Adipose tissue (tissue), 3 donors: ENCODE results near the gene NRCAM. TPM values are rescaled to one million over a fixed set of nuclear protein-coding genes. Genes with fewer than 3 reads are reported as not detected.
"Not testable (repeated sequence)": the region's sequence is repeated elsewhere in the genome, so short reads cannot be mapped to it uniquely, and the experiment has no call there.

ENCODE experiments used
- H3K27ac ChIP-seq: one replicate; pipeline ENCODE4 v1.5.1; 2013; ENCODE audit warnings: low read depth, low read length
- WGBS, 3 donors: extraction: QIAGEN DNeasy Blood & Tissue Kit; methylation state at CpG; one replicate each; pipeline ENCODE4 v1.1.7; 2013; 5-methylcytosine and 5-hydroxymethylcytosine counted together
- polyA plus RNA-seq, 3 donors: library from polyadenylated mRNA; stranded (reverse); fragments of 200-250 nt; gene quantifications; one replicate each; pipeline ENCODE4 v1.2.3, GENCODE V29; 2013
- donor health status: healthy with polysubstance abuse.
- donor health status: Bipolar disorder and iron deficiency.
- donor health status: healthy.

Gene NRCAM
- polyA plus RNA-seq, 3 donors = 2.5 to 10.0 (median 2.6) TPM

DNA sequence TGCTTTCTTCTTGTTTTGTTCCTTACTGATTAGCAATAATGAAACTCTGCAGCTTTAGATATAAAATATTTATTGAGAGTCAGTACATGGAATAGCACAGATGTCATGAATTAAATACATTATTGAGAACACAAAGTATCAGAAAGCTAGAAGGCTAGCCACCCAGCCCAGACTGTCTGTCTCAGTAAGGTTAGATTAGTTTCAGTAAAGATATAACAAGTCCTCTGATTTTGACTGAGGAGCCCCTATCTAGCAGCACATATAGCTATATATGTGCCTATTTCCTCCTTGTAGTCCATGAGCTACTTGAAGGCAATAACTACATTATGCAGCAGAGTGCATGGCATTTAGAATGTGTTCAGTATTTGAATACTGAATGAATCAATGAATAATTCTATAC lies 81.3 kb downstream of the NRCAM start:
- H3K27ac ChIP-seq = no peak overlapping the region

DNA sequence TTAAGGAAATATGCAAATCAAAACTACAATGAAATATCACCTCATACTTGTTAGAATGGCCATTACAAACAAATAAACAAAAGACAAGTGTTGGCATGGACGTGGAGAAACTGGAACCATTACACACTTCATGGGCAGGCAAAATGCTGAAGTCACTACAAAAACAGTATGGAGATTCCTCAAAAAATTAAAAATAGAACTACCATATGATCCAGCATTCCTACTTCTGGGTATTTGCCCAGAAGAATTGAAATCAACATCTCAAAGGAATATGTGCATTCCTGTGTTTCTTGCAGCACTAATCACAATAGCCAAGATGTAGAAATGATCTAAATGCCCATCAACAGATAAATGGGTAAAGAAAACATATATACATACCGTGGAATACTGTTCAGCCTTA lies 83.6 kb downstream of the NRCAM start:
- H3K27ac ChIP-seq = no peak overlapping the region
- 70 to 95% (median 78%) methylated on average over 2 of the region's 2 CpGs for WGBS, 3 donors

DNA sequence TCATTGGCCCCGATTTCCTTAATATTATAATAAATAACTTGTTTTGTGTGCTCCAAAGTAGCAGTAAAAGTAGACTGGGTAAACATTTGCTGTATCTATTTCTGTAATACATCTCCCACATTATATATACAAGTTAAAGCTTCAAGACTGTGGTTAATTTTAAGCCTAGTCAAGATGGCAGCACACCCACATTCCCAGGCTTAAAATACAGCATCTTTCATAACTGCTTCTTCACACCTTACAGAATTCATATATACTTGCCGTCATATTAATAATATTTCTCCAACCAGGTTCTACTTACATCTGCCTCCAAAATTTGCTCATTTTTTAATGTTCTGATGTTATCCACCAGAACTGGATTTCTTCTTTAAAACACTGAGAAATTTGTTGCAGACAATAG lies 85.6 kb downstream of the NRCAM start:
- no peak overlapping the region for H3K27ac ChIP-seq
- 64 to 68% (median 67%) methylated on average over 2 of the region's 2 CpGs for WGBS, 3 donors

DNA sequence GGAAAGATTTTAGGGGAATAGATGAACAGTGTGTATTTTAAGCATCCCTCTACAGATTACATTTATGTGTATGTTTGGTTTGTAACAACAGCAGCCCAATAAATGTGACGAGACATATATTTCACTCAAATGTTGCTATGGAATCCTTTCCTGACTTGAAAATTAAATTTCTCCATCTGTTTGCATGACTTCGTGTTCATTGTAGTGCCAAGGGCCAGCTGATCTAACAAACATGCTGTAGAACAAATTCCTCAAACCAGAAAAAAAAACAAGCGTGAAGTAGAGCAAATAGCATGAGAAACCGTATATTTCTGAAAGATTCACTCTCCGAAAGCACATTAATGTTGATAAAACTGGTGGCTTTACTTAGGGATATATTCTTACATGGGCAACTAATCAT lies 87.8 kb downstream of the NRCAM start:
- H3K27ac ChIP-seq = no peak overlapping the region
- 39 to 84% (median 84%) methylated on average over 5 of the region's 5 CpGs for WGBS, 3 donors

DNA sequence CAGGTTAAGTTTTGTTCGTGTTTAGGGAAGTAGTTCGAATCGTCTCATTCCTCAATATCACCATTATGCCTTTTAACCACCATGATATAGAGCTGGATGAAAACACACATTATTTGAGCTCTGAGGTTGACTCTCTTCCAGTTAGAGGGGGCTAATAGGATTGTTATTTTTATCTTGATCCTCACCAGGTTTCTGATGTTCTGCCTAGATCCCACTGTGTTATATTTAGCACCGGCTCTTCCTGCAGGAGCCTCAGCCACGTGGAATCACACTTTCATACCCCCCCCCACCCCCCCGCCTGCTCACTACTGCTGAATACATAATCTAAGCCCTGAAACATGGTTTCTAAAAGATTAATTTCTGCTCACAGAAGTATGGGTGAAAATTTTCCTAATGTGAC lies 88.3 kb downstream of the NRCAM start:
- 33 to 56% (median 54%) methylated on average over 6 of the region's 6 CpGs for WGBS, 3 donors
- no peak overlapping the region for H3K27ac ChIP-seq

DNA sequence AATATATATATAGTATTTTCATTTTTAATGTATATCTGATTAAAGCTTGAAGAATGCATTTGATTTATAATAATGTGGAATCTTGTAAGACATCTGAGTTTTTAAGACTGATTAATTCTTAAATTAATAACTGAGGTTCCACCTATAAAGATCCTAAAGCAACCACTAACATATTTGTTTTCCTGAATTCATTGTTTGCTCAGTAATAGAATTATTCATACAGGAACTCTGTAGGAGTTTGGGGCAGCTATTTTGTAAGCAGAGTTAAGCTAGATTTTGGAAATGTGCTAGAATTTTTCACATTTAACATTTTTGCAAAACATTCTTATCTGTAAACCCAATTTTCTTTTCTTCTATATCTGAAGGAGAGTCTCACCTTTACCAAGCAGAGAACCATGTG lies 88.9 kb downstream of the NRCAM start:
- no peak overlapping the region for H3K27ac ChIP-seq

DNA sequence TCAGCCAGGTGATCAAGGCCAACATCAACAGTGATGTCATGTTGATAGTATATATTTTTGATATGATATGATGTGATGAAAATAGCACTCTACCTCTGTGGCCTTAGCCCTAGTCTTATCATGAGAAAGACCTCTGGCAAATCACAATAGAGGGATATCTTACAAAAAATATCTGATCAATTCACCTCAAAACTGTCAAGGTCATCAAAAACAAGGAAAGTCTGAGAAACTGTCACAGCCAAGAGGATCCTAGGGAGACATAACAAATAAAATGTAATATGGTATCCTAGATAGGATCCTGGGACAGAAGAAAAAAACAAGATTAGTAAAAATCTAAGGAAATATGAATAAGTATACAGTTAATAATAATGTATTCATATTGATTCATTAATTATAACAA lies 92.6 kb downstream of the NRCAM start:
- no peak overlapping the region for H3K27ac ChIP-seq

DNA sequence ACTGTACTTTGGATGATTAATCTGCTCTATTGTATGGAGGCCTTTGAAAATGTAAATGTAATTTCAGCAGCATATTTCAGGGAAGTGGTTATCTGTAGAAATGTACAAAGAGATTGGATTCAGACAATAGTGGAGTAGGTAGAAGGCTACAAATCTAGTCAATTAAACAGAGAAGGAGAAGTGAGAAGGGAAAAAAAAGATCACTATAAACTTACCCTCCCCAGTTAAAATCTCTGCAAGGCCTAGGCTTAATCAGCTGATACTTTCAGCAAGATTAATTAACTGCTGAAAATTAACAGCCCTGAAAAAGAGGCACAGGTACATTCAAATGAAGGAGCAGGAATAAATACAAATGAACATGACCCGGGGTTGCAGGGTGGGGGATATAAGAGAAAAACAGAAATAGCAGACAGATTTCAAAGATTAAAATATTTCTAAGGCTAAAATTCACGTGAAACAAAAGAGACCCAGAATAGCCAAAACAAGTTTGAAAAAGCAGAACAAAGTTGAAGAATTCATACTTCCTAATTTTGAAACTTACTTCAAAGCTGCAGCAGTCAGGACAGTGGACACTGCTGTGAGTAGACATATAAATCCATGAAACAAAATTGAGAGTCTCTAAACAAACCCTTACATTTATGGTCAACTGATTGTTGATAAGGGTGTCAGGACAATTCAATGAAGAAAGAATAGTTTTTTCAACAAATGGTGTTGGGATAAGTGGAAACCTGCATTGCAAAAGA lies 96.0 kb downstream of the NRCAM start:
- WGBS, 3 donors = 51 to 59% (median 55%) methylated on average over 2 of the region's 2 CpGs
- no peak overlapping the region for H3K27ac ChIP-seq

DNA sequence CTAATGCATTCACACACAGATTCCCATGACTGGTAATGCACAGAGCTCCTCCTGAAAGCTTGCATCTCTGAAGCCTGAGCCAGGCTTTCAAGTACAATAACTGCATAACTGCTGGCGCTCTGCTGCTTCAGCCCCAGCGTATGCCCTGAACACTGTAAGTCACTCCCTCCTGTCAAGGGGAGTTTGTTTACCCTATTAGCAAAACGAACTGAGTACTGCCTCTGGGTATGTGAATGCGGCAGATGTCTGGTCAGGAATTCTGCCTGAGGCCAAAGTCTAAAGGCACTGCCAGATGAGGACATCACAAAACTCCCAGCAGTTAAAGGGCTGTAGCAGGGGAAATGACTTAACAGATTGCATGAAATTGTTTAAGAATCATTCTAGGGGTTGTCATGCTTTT lies 97.7 kb downstream of the NRCAM start:
- no peak overlapping the region for H3K27ac ChIP-seq
- 15 to 50% (median 46%) methylated on average over 4 of the region's 4 CpGs for WGBS, 3 donors

DNA sequence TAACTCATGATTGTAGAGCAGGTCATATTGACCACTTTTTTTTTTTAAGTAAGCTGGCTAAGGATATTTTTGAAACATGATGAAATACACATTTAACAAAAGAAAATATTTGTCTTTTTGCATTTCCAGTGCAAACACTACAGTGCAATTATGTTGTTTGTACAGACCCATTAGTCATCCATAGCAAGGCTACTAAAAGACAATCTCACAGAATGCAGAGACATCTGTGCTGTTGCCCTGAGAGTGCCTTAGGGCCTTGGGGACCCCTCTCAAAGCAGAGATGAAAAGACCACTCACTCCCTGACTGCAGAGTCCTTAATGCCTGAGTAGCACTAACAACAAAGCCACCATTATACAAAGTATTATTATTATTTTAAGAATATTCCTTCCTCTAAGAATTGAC lies 104.5 kb downstream of the NRCAM start:
- no peak overlapping the region for H3K27ac ChIP-seq

DNA sequence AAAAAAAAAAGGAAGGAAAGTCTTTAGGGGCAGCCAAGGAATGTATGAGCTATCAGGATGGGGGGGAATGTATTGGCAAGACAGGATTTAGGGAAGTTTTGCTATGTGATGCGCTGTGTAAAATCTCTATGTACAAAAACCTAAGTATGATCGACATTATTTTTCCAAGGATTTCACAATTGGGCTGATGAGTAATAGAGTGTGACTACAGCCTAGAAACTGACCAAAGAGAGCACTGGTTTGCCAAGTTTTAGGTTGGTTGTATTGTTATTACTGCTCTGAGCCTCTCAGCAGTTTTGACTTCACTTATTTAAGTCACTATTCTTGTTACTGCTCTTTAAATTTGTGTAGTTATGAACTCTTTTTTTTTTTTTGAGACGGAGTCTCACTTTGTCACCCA lies 107.3 kb downstream of the NRCAM start:
- H3K27ac ChIP-seq = no peak overlapping the region
- 79 to 92% (median 90%) methylated on average over 3 of the region's 3 CpGs for whole genome bisulfite sequencing, 3 donors

DNA sequence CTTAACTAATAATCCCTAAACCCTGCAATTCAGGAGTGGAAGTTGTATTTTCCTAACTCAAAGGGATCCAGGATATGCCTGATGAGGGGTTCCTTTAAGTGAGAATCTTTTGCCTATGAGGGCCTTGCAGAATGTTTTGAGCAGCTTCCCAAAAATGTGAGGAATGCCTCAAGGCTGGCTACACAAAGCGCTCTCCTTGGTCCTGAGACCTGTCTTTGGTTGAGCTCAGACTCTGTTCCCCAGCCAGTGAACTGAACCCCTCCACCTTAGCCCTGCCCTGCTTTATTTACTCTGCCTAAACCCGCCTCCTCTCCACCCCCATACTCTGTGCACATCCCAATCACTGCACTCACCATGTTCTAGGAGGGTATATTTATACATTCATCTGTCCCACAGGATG lies 108.6 kb downstream of the NRCAM start:
- WGBS, 3 donors = 24 to 65% (median 37%) methylated on average over 2 of the region's 2 CpGs
- no peak overlapping the region for H3K27ac ChIP-seq

DNA sequence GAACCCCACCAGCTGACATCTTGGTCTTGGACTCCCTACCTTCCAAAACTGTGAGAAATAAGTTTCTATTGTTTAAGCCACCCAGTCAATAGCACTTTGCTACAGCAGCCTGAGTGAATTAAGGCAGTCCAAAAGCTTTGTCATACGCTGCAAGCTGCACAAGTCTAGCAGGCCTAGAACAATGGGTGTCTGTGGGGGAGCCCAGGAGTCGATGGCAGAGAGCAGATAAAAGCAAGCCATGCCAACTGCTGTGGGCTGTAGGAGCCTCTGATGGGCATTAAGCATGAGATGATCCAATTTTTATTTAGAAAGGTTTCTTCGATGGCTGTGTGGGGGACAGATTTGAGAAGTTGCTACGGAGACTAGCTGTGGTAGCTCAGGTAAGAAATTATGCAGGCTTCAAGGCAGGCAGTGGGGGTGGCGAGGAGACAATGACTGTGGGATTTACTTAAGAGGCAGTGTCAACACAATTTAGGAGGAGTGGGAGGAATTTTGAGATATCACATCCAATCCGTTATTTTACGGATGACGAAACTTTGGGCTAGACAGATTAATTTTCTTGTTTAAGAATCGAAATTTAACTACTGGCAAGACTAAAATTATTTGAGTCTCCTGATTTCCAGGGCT lies 110.4 kb downstream of the NRCAM start:
- no peak overlapping the region for H3K27ac ChIP-seq
- WGBS, 3 donors = 79 to 85% (median 83%) methylated on average over 9 of the region's 9 CpGs

DNA sequence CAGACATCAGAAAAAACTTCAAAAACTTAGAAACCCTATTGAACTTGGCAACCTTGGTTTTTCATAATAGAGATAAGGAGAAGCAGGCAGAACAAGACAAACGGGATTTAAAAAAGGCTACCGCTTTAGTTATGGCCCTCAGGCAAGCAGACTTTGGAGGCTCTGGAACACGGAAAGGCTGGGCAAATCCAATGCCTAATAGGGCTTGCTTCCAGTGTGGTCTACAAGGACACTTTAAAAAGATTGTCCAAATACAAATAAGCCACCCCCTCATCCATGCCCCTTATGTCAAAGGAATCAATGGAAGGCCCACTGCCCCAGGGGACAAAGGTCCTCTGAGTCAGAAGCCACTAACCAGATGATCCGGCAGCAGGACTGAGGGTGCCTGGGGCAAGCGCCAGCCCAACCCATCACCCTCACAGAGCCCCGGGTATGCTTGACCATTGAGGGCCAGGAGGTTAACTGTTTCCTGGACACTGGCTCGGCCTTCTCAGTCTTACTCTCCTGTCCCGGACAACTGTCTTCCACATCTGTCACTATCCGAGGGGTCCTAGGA lies 115.3 kb downstream of the NRCAM start:
- H3K27ac ChIP-seq = no peak overlapping the region
- 31 to 86% (median 81%) methylated on average over 9 of the region's 9 CpGs for WGBS, 3 donors

DNA sequence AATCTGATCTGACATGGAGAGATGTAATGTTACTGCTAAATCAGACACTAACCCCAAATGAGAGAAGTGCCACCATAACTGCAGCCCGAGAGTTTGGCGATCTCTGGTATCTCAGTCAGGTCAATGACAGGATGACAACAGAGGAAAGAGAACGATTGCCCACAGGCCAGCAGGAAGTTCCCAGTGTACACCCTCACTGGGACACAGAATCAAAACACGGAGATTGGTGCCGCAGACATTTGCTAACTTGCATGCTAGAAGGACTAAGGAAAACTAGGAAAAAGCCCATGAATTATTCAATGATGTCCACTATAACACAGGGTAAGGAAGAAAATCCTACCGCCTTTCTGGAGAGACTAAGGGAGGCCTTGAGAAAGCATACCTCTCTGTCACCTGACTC lies 115.8 kb downstream of the NRCAM start:
- WGBS, 3 donors = 38 to 82% (median 71%) methylated on average over 5 to 6 of the region's 6 CpGs
- not testable (repeated sequence) for H3K27ac ChIP-seq

DNA sequence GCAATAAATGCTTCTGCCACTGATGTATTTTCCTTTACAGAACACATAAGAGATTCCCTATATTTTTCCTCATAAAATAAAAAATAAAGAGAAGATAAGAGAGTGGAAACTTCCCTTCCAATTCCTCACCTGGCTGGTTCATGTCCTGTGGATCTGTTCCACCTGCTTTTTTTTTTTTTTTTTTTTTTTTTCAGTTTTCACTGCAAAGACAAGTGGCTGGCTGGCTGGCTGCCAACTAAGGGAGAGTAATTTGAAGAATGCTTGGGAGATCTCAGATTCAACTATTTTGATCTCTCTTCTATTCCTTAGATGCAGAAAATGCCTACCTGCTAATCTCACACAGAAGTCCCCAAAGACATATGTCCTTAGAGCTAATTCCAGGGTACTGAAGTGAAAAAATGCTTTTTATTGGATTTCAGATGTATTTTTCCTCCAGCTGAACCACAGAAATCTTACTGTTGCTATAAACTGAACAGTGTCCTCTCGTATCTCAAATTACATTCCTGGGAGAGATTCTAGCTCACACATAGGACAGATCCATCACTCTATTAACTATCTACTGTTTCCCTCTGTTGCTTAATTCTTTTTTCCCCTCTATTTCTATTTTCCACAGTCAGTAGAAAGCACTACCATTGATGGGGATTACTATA lies 120.8 kb downstream of the NRCAM start:
- 13 to 42% (median 30%) methylated on average over 1 of the region's 1 CpG for WGBS, 3 donors
- no peak overlapping the region for H3K27ac ChIP-seq

DNA sequence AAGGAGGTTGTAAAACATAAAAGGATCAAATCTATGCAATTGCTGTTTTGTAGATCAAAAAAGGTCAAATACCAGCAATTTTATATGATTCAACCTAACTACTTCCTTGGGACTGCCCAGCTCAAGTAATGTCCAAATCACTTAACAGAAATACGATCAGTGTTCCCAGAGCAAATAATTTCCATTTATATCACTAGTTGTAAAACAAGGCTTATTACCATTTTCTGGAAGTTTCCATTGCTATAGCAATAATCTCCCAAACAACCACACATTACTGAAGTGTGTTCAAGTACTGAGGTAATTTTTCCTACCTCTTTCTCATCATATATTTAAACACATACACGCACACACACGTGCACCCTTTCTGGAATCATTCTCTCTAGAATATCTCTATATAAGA lies 123.3 kb downstream of the NRCAM start:
- WGBS, 3 donors = 62 to 78% (median 73%) methylated on average over 3 of the region's 3 CpGs
- no peak overlapping the region for H3K27ac ChIP-seq

DNA sequence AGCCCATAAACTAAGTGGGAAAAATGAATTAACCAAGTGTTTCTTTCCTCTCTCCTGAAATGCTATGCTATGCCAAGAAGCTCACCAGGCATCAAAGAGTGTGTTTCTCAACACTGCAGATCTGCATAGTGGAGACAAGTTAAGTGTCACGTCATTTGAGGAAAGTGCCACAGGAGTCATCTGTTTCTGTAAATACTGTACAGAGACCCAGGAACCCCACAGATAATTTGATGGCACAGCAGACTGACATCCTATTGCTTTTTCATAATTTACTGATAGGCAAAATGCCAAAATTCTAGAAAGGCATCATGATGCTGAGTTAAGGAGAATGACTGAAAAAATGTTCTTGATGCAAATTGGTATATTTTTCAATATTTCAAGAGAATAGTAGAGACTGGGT lies 124.3 kb downstream of the NRCAM start:
- no peak overlapping the region for H3K27ac ChIP-seq
- 58 to 69% (median 64%) methylated on average over 1 of the region's 1 CpG for WGBS, 3 donors

DNA sequence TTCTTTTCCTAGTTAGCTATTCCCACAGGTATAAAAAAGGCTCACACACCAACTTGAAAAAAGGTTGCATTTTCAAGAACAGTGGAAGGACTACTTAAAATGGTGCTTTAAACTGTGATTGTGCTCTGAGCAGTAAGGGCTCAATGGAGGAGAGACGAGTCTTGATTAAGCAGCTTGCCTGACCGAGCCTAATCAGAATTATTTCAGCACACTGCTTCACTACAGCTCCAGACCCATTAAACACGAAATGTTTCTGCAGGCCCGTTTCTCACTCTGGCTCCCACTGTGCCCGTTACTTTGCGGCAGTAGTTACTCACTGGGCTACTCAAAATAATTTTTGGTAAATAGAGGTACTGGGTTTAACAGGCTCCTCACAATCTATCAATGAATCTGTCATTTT lies 126.0 kb downstream of the NRCAM start:
- 89 to 91% (median 91%) methylated on average over 6 of the region's 6 CpGs for WGBS, 3 donors

DNA sequence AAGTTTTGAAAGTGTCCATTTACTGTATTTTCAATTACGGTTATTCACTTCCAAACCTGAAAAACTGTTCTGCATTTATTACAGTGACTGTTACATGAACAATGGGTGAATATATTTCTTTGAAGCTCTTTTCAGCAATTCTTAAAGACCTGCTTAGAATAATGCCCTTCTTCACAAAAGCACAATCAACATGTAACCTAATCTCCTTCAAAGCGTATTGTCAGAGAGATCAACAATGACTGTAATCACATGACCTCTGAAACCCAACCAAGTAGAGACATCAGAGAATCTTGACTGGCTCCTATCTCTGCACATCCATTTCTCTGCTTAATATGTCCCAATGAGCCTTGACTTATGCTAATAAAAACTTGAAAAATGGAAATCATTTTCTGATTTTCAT lies 126.7 kb downstream of the NRCAM start:
- no peak overlapping the region for H3K27ac ChIP-seq
- WGBS, 3 donors = 62 to 90% (median 89%) methylated on average over 2 of the region's 2 CpGs

More for the DNA sequence above, 126.0 kb downstream of the NRCAM start:
- H3K27ac ChIP-seq = no peak overlapping the region
